SIG-M5 treated with dmso at 0.1 percent for 504 hours (cell line): ENCODE measurements around the gene TBC1D22B.
A peak's percentile ranks its signal among the peaks of the same experiment; 100 is the strongest.

Source experiments
- DNase-seq: peaks from one replicate; lab custom pipeline; 2025; ENCODE audit not compliant: unreplicated experiment; lab: John Stamatoyannopoulos, UW

Gene TBC1D22B

DNA sequence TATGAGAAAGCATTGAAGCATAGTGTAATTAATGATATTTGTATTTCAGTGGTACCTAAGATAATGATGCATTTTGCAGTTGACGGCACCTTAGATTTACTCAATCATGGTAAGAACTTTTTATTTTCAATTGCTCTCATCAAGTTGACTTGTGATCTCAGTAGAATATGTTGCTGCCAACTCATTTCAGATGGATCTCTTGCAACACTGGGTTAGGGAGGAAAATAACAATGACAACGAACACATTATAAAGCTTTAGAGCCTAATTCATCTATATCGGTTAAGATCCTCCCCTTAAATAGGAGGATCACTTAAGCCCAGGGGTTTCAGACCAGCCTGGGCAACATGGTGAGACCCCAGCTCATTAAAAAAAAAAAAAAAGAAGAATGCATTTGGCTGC is 18.0 kb upstream of the TBC1D22B start:
- DNase-seq = no peak

DNA sequence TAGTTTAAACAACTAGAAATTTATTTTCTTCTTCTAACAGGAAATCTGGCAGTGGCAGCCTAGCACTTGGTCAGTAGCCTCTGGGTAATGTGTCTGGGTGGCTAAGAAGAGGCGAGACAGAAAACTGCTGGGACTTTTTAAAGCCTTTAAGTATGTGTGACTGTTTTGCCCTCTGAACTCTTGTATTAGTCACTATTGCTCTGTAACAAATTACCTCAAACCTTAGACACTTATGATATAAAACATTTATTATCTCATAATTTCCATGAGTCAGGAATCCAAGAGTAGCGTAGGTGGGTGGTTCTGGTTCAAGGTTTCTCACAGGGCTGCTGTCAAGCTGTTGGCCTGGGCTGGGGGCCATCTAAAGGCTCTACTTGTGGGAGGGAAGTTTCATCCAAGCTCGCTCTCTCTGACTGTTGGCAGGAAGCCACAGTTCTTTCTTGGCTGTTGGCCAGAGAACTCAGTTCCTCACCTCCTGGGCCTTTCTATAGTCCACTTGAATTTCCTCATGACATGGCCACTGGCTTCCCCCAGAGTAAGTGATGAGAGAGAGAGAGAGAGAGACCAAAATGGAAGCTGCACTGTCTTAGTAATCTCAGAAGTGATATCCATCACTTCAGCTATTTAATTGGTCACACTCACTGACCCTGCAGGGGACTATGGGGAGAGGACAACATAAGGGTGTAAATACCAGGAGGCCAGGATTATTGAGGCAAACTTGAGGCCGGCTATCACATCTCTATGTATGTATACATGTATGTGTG is 17.4 kb upstream of the TBC1D22B start:
- DNase-seq = peak; percentile 61

DNA sequence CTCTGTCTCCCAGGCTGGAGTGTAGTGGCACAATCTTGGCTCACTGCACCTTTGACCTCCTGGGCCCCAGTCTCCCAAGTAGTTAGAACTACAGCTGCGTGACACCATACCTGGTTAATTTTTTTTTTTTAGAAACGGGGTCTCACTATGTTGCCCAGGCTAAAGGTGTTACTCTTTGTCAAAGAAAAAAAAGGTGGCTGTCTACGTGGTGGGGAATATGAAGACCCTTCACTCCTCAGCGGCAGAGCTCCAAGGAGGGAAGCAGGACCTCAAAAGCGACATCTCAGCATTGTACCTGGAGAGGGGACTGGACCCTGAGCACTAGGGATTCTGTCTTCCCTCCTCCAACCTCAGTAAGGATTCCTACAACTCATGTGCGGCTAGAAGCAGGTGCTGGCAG is 16.4 kb upstream of the TBC1D22B start:
- no peak for DNase-seq

DNA sequence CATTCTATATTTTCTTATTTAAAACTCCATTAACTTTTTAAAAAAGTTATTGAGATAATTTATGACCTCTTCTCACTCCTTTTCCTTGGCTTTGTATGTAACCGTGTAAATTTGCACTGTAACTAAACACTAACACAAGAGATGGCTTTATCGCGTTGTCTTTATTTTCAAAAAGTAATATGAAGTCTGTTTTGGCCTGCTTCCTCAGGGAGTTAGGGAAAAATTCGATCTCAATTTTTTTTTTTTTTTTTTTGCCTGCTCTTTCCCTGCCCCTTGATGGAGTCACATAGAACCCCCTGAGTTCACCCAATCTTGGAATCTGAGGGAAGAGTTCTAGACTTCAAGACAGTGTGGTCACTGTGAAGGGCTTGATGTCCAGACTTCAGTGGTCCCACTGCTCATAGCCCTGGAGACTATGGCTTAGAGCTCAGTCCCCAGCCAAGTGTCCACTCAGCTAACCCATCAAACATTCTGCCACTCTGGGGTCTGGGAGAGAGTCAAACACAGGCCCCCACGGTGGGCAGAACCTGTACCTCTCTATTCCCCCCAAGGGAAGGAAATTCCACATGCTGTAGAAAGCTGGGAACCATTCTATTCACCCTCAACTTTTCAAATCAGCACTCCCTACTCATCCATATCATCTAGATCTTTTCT is 15.7 kb upstream of the TBC1D22B start:
- no peak for DNase-seq

DNA sequence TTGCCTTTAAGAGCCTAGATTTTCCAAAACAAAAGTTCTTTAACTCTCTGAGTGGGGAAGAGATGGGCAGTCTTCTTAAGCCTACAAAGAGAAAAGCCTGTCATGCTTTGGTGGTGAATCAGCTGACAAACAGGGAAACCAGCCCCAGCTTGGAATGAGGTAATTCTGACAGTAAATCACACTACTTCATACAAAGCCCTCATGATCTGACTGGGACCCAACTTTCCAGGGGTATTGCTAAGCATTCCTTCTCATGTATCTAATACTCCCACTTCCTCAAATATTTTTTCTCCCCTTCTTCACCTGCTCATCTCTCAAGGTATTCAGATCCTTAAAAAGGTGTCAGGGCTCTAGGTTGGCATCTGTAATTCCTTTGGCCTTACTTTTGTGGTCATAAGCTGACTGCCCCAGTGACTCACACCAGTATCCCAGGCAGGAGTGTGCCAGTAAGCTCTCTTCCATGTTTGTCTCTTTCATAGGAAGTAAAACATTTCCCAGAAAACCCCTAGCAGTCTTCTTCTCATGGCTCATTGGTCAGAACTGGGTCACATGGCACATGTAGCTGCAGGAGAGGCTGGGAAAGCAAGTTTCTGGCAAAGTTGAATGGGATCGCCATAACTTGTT is 15.0 kb upstream of the TBC1D22B start:
- DNase-seq = no peak

DNA sequence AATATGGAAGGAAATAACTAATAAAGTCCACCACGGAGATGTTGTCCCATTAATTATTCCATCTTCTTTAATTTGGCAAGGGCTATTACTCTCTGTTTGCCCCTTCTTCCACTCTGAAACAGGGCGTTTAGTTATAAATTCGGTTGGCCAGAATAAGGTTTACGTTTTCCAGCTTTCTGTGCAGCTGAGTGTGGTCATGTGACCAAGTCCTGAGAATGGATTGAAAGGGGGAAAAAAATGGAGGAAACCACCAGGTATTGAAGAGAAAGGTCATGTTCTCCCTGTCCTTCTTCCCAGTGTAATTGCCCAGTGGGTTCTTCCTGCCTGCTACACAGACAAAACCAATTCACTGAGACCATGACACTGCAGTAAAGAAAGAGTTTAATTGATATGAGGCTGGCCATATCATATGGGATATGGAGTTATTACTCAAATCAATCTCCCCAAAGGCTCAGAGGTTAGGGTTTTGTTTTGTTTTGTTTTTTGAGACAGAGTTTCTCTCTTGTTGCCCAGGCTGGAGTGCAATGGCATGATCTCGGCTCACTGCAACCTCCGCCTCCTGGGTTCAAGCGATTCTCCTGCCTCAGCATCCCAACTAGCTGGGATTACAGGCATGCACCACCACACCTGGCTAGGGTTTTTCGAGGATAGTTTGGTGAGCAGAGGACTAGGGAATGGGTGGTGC is 14.3 kb upstream of the TBC1D22B start:
- no peak for DNase-seq

DNA sequence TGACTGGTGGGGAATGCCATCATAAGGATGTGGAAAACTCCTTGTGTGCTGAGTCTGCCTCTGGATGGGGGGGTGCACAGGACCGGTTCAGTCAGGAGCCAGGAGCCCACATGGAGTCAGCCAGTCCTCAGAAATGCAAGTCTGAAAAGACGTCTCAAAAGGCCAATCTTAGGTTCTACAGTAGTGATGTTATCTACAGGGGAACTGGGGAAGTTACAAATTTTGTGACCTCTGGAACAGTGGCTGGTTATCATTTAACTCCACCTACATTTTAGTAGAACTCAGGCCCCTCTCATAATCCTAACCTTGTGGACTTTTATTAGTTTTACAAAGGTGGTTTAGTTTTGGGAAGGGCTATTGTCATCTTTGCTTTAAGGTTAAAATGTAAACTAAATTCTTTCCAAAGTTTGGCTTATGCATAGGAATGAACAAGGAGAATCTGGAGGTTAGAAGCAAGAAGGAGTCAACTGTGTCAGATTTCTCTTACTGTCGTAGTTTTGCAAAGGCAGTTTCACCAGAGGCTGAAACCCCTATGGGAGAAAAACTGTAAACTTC is 13.7 kb upstream of the TBC1D22B start:
- DNase-seq = no peak

DNA sequence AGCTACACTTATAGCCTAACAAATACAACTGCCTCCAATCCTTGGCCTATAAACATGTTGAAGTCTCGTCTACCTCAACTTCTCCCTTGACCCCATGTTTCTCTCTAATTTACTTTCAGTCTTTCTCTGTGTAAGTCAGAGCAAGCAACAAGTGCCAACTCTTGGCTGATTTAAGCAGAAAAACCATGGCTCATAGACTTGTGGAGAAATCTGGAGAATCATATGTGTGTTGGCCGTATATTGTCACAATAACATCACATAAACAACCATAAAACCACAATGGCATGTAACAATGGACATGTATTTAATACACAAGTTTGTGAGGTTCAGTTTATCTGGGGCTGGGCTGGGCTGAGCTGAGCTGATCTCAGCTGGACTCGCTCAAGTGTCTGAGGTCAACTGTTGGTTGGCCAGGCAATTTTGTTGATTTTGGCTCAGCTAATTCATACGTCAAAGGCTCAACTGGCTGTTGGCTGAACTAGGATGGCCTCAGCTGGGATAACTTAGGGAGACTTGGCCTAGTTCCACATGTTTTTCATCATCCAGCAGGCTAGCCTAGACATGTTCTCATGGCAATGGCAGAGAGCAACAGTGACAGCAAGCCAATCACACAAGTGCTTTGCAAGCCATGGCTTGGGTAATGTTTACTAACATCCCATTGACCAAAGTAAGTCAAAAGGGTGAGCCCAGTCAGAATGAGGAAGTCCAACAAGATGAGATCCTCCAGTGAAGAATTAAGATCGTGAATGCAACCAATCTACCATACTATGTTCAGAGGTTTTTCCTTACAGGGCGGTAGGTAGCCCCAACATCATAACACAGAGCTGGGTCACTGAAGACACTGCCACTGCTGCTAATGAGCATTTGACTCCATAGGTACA is 12.9 kb upstream of the TBC1D22B start:
- peak; percentile 53 for DNase-seq

DNA sequence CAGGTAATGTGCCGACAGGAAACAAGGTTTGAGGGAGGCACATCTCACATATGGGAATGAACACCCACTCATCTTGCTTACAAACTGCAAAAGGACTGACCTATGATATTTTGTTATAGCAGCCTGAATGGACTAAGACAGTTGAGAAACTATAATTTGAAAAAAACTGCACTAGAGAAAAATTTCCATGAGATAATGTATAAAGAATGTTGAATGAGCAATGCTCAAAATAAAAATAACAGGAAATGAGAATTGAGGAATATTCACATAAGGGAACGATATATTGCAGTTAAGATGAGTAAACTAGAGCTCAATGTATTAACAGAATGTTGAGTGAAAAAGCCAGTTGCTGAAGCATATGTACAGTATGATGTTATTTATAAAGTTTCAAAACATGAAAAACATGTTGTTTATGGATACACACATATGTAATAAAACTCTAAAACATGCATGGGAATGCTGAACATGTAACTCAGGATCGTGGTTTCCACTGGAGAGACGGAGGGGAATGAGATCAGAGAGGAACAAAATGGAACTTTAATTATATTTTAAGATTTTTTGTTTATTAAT is 6.3 kb upstream of the TBC1D22B start:
- no peak for DNase-seq

DNA sequence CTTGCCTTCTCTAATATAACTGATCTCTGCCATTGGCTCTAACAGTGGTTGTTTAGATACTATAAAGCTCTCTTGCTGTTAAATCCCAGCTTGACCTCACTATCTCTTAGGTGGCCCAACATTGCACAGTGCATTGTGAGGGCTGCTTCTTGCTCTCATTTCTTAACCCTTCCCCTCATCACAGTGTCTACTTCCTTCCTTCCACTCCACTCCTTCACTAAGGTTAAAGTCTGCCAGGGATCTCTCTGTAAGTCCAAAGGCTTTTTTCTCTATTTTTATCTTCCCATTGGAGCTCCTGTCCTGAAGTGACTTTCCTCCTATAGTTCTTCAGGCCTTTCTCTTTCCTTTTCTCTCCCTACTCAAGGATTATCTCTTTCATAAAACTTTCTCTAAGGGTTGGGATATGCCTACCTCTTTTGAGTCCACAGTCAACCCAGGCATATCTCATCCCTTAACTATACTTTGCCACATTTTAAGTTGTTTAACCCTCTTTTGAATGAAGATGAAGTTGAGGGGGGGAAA is 4.0 kb upstream of the TBC1D22B start:
- no peak for DNase-seq

DNA sequence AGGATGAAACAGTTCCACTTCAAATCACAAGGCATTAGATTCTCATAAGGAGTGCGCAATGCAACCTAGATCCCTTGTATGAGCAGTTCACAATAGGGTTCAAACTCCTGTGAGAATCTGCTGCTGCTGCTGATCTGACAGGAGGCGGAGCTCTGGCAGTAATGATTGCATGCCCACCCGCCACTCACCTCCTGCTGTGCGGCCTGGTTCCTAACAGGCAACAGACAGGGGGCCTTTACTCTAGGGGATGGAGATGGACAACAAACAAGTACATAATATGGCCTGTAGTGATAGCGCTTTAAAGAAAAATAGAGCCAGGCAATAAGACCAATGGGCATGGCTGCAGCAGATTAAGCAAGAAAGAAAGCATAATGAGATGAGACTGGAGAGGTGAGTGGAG is 2.7 kb upstream of the TBC1D22B start:
- DNase-seq = no peak

DNA sequence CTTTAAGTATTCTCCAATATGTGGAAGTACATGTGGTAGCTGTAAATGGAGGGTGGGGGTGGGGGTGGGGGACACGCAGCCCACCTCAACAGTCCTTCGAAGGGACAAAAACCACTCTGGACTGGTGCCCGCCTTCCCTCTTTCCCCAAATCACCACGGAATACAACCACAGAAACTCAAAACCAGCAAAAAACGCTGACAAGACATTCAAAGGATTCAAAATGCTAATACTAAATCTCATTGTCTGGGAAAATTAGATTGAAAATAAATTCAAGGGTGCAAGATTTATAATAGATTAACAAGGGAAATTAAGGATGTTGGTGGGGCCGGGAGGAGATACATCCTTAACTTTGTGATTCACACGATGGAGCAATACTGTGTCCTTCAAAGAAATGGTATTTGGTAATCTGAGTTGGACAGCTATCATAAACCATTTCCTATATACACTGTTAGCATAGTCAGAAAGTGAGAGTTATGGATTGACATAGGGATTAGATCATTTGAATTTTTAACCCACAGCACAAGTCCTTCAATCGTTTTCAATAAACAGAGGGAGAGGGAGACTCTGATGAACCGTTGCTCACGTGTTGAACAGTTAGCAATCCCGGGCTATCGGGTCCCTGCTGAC is 766 bp upstream of the TBC1D22B start:
- peak; percentile 64 for DNase-seq

DNA sequence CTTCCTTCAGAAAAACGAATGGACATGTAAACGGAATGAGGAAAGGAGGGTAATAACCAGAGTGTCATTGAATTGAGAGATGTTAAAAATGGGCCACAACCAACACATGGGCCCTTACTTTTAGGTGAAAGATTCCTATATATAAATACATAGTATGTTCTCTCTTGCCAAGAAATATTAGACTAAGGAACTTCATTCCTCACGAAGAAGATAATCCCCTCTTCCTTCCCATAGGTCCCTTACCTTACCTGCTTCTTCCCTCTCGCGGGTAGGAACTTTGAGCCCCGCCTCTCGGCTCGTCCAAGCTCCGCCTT is 295 bp upstream of the TBC1D22B start:
- DNase-seq = no peak

DNA sequence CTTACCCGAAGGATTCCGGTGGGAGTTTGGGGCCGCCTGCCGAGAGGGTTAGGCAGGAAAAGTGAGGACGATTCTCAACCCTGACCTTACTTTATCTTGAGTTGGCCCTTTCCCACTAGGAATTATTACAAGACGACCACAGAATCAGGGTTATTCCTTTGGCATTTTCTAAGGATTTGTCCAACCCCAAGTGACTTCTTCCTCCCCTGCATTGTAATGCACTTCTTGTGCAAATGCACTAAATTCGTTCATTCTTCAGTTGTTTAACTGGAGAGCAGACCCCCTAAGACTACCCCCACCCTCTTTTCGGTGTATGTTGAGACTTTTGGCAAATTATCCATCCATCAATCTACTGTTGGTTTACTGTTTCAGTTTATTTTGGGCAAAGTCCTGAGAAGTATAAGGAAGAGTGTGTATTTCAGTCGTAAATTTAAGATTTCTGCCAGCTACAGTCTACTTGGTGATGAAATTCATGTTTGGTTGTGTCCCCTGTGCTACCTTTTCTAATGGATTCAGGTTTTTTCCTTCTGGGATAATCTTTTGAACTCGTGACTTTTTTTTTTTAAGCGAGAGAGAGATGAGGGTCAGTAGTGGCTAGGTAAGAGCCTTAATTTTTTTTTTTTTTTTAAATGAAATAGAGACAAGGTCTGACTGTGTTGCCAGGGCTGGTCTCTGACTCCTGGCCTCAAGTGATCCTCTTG is 983 bp downstream of the TBC1D22B start:
- no peak for DNase-seq

DNA sequence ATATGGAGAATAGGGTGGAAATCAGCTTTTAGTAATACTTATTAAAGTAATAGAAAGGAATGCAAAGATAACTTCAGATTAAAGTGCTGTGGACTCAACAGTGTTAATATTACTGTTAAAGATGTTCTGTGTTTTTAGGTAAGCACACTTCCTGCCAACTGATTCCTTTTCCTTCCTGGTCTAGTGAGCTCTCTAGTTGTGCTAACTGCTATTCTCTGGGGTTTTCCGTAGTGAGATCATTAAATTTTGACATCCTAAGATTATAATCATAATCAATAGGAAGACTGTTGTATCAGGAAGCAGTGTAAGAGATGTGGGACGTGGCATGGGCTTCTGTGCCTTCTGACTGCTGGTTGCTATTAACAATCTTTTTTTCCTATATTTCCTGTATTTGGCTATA is 1.6 kb downstream of the TBC1D22B start:
- DNase-seq = no peak

DNA sequence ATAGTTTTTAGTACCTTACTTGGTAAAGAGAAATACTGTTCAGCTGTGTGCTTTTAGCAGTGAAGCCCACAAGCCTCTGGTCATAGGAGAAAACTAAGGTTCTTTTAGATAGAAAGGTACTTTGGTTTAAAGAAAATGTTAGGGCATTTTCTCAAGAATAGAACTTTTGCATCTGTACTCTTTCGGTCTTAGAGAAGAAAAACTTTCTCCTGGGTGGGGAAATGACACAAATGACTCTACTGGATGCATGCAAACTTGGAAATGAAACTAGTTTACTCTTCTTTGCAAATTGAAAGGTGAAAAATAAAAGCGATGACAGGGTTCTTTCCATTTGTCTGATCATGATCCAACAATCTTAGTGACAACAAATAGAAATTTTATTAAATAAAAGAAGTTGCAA is 2.5 kb downstream of the TBC1D22B start:
- no peak for DNase-seq

DNA sequence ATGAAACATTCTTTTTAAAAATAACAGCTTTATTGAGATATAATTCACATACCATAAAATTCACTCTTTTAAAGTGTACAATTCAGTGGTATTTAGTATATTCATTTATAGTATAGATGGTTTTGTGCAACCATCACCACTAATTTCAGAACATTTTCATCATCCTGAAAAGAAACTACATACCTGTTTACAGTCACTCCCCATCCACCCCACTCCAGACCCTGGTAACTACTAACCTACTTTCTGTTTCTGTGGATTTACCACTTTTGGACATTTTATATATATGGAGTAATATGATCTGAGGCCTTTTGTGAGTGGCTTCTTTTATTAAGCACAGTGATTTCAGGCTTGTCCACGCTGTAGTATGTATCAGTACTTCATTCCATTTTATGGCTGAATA is 2.9 kb downstream of the TBC1D22B start:
- DNase-seq = no peak

DNA sequence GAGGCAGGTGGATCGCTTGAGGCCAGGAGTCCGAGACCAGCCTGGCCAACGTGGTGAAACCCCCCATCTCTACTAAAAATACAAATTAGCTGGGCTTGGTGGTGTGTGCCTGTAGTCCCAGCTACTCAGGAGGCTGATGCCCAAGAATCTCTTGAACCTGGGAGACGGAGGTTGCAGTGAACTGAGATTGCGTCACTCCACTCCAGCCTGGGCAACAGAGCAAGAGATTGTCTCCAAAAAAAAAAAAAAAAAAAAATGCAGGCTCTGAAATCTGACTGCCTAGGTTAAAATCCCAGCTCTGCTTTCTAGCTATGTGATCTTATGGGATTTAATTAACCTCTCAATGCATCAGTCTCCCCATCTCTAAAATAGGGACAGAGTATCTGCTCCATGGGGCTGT is 3.6 kb downstream of the TBC1D22B start:
- no peak for DNase-seq

DNA sequence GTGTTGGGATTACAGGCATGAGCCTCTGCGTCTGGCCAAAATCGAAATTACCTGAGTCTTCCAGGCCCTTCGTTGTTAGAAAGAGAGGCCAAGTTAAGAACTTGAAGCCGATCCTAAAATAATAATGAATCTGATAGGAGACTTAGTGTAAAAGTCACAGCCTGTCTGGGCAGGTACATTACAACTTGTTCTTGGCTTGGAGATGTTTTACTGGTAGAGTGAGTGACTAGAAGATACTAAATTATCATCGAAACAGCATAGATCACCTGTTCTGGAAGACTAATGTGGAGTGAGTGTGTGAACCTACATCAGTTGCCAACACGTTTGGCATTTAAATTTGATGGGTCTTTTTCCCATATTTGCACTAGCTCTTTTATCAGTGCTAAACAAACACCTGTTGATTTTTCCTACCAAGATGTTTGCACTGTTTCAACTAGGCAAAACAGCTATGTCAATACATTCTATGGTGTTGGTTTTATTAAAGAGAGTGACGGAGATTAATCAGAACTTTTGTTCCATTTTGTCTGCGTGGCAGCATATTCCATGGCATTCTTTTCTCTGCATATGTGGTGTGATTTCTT is 5.0 kb downstream of the TBC1D22B start:
- DNase-seq = no peak
